Stimulated activated CD4-positive, alpha-beta T cell treated with anti-CD3 and anti-CD28 coated beads, Interleukin-12 subunit alpha, Interleukin-12 subunit beta, amount 100 ng/mL, for 4 hours (primary cell): ENCODE results near the gene CD44.

Source experiments
- DNase-seq: peaks from one replicate; pipeline ENCODE4 v3.0.0-alpha.2; 2020

The CD44 gene

DNA sequence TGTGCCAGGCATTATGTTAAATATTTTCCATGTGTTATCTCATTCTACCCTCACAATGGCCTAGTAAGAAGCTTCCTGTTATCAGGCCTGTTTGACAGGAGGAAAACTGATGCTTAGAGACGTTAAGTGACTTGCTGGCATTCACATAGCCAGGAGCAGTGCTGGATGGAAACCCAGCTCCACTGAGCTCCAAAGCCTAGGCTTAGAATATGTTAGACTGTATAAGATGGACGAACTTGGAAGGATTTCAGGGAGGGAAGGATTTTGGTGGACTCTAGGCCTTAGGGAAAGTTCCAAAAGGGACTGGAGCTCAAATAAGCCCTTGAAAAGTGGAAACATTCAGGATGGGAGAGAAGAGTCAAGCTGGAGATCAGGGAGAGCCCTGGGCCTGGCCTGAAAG is 2.1 kb downstream of the CD44 start:
- no peak for DNase-seq

DNA sequence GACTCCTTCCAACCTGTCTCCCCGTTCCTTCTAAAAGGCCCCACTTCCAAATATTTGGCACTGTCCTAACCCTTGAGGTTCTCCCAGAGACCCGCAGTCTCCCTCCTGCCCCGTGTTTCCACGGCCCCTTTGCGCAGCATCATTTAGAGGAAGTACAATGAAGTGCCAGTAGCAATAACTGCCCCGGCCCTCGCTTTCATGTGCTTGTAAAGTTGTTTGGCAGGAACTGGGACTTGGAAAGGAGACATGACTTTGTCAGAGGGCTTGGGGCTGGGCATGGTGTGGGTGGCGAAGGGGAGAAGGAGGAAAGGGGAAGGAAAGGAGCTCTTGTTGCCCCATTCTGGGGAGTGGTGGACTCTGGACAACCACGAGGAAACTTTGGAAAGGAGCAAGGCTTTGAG is 2.6 kb downstream of the CD44 start:
- DNase-seq: peak; percentile 22

DNA sequence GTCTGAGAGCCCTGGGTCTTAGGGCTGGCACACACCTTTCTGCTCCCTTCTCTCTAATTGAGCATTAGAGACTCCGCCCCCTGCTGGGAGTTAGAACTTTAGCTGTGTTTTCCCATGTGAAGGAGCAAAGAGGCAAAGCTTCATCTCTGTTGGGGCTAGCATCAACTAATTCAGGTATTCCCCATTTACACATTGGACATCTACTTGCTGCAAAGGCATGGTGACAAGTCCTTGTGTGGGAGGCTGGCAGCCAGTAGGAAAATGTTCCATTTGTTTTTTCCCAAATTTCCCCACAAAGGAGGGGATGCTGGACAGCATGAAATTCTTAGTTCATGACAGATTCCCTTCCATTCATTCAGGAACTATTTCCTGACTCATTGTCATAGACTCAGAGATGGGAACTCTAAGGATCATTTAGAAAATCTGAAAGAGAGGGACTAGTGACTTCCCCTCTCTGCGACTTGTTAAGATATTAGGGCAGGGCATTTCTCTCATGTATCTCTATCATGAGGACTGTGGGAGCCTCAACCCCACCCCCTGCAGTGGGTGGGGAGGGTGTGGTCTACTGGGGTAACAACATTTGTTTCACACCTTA is 3.6 kb downstream of the CD44 start:
- peak; percentile 31 for DNase-seq

DNA sequence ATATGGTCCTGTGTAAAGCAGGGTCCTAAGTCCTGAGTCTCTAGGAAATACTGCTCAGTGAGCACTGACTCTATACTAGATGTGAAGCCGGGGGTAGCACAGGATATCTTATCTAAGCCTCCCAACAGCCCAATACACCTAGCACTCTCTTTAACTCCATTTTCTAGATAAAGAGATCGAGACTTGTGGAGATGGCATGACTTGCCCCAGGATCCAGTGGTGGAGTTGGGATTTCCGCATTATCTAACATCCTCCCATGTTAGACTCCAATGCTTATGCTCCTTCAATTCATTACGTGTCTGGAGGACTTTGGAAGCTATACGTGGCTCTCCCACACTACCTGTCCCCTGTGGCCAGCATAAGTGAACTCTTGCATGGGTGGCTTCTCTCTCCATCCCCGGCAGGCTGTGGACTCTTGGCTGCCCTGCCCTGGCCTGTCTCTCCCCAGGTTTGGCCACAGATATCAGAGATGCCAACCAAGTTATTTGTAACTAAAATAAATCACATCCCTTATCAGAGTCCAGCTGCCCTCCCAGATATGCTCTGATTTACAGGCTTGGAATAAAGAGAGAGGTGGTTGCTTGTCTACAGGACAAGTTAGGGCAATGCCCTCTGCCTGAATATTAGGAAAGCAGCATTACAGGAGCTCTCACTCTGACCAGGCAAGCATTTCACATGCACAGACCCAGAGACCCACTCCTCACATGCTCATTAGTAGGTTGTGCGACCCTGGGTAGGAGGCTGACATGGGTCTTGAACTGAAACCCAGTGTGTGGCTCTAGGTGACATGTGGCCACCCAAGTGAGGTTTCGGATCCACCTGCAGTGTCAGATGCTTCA is 4.5 kb downstream of the CD44 start:
- DNase-seq: no peak

DNA sequence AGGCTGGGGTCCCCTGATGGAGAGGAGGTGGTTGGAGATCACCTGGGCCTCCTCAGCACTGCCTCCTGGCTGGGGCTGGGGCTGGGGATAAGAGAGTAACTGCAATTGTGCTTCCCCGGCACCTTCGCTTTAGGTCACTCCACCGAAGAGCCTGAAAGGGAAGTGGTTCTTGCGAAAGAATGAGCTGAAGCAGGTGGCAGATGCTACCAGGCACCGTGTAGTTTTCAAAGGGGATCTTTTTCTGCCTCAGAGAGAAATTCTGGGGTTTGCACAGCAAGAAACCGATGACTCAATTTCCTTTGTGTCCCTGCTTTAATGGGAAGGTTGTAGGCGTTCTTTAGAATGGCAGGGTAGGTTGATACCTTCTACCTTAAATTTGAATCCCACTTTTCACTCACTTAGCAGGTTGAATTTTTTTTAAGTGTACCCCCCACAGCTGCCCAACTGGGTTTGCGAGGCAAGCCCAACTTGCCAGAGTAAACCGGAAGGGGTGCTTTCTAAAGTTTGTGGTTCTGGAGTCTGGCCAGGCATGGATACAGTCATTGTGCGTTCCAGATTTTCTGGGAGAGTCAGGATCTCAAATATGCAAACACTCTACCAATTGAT is 5.3 kb downstream of the CD44 start:
- peak; percentile 52 for DNase-seq

DNA sequence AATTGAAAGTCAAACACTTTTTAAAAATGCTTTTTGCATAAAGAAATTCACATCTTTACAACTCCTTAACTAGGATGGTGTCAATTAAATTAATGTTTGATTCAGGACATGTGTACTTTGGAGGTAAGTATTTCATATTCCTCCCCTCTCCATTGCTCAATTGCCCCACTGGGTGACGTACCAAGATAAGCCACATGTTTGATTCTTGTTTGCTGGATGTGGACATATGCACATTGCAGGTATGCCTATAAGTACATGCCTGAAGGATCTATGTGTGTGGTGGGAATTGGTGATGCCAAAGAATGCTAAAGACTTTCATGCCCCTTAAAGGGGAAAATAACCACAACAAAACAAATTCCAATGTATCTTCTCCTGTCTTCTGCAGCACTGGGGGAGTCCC is 5.8 kb downstream of the CD44 start:
- no peak for DNase-seq

DNA sequence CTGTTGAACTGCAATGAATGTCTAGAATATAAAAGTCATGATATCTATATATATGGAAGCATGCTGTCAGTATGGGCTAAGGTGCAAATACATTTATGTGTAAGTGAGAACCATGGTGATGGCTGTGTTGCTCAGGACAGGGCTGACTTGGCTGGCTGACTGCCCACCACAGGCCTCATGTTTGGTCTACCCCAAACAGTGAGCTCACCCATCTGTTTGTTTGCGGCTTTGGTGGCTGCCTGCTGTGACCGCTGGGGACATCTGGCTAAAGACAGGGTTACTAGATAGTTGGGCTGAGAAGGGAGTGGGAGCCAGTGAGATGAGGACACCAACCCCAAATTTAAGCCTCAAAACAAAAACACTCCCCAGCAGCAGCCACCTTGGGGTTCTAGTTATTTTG is 6.3 kb downstream of the CD44 start:
- DNase-seq: no peak

DNA sequence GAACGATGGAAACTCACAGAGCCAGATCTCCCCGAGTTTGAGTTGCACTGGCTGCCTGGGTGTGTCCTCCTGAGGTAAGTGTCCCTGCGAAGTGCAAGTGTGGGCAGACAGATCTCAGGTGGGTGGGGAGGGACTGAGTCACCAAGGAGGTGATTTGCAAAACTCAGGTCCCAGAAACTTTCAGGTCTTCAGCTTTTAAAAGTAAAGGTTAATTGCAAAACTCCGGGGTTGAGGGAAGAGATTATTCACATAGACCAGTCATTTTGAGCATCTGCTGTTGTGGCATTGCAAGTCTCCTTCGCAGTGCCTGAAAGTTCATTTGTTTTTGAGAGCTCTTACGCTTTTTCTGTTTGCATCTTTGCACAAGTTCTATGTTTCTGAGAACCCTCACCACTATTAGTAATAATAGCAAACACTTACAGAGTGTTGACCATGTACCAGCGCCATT is 7.1 kb downstream of the CD44 start:
- peak; percentile 72 for DNase-seq

DNA sequence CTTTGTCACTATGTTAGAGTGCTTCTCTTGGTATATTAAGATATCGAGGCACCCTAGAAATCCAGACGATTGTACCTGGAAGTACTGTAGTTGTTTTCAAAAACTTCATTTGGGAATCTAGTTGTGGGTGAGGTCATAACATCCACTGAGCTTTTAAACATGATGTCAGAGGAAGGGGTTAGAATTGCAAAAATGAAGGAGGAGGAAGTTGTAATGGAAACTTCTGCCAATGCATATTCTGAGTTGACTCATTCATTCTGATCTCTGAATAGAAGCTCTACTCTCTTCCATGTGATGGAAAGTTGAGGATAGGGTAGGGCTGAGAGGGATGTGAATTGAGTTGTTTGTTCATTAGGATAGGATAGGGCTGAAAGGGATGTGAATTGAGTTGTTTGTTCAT is 7.7 kb downstream of the CD44 start:
- no peak for DNase-seq

DNA sequence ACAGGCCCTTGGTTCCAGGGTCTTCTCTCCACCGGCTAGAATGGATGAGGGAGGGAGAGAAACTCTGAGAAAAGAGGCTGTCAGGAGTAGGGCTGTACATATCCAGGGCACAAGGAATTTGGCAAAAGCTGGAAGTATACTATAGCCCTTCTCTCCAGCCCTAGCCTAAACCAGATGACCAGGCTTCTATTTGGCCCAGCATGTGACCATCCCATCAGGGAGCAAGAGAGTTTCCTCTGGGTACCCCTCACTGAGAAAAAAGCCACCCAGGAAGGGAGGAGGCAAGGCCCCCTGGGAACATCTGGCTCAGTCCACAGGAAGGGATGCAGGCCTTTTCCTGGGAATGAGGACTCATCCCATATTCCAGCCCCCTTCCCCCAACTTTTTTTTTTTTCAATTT is 8.3 kb downstream of the CD44 start:
- DNase-seq: no peak

DNA sequence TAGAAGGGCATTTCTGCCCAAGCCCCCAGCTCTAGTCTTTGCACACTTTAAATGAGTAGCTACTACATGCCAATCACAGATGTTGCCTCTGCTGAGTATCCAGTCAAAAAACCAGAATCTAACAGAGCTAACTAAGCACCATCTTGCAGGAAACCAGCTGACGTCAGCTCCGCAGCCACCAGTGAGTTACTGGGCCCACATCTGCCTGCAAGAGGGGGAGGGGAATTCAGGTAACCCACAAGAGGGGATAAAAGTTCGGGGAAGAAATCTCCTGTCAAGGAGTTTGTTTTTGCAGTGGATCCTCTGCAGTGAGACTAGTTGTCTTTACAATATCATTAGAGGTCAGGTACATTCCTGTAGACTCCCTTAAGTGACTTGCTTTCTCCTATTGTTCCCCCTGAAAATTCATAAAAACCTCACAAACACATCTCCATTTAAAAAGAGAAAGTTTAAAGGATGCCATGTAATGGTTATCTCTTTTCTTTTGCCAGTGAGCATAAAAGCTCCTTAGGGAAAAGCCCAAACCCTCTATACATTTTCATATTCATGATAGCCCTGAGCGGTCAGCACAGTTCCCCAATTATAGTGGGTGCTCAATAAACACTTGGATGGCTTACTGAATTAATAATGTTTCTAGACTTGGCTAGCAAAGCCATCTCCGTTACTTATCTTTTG is 9.3 kb downstream of the CD44 start:
- no peak for DNase-seq

DNA sequence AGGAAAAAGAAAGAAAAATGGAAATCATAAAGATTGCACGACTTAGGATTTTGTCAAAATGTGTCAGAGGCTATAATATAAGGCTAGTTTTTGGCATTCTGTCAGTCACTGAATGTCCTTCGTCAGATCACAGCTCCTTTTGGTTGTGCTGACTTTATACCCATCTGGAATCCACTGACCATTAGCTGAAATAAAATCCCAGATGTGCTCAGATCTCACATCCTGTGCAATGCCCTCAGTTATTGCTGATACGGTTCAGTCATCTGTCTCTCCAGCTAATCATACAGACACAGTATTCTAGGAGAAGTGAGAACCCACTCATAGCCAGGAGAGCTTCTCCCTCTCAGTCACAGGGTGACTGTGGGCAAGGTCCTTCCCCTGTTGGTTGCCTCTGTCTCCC is 11.5 kb downstream of the CD44 start:
- no peak for DNase-seq

DNA sequence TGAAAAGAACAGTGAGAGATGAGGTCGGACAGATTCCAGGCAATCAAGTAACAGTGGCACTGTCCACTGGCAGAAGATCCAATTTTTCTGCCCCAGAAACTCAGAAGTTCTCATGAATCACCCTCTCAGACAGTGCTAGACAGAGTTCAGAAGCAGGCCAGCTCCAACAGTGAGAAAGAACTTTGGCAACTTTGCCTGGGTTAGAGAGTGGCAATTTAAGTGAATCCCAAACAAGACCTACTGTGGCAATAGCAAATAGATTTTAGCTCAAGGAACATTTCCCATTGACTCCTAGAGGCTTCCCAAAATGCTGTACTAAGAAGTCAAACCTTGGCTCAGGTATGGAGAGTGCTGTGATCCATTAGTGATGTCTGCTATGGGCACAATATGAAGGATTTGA is 12.3 kb downstream of the CD44 start:
- no peak for DNase-seq

DNA sequence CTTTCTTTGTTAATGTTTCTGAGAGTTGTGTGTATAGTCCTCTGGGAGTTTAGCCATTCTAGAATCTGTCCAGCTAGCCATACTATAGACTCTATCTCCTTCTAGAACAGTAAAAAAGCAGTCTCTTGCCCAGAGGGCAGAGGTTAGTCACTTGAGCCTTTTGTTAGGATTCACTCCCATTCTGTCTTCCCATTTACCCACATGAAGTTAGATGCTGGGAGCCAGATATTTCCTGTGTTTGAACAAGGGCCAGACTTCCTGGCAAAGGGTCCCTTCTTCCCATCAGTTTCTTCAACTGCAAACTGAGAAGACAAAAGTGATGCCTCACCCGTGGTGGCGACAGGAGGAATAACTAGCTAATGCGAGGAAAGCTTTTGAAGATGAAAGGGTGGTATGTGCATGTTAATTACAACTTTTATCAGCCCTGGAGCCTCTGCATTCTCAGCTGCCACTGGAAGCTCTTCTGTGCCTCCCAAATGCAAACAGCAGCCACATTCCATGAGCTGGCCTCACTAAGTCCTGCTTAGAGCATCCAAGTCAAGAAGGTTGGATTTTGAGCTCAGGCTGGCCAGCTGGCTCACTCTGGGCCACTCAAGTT is 12.8 kb downstream of the CD44 start:
- no peak for DNase-seq

DNA sequence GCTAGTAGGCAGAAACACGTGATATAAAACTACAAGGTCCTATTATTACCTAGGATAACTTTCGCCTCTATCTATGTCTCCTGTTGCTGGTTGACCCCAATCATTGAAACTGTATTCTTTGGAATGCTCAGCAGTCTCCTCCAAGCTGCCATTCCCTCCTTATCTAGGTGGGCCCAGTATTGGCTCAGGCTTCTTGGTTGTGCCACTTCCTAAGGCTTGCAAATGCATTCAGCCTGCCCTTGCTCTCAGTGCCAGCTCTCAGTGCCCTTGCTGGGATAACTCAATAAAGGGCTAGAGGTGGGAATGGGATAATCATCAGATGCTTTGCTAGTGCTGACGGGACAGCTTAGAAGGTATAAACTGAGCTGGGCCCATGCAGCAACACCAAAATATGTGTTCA is 13.6 kb downstream of the CD44 start:
- no peak for DNase-seq

DNA sequence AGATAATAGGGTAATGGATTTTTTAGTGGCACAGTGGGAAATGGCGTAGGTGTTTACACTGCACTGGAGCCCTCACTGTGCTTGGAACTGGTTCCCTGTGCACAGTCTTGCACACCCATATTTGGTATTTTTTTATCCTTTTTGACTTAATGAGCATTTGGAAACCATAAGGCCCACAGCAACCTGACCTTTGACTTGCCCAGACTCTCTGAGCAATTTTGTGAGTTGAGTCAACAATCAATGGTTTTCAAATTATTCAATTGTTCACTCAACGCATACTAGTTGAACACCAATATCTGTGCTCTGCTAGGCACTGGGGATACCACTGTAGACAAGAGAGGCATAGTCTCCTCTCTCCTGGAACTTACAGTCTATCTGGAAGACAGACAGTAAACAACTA is 14.3 kb downstream of the CD44 start:
- DNase-seq: no peak

DNA sequence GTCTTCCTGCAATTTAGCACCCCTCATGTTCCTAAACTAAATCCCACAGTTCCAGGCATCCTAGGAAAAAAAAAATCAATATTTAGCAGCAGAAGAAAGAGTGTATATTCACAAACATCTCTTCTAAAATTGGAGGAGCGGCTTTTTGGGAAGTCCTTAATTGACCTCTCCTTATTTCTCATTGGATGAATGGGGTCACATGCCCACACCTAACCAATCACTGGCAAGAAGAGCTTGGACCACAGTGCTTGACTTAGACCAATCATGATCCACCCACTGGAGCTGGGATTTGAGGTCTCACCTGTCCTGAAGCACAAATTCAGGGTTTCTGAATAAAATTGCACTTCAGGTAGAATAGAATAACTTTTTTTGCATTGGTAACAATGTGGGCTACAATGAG is 16.0 kb downstream of the CD44 start:
- no peak for DNase-seq

DNA sequence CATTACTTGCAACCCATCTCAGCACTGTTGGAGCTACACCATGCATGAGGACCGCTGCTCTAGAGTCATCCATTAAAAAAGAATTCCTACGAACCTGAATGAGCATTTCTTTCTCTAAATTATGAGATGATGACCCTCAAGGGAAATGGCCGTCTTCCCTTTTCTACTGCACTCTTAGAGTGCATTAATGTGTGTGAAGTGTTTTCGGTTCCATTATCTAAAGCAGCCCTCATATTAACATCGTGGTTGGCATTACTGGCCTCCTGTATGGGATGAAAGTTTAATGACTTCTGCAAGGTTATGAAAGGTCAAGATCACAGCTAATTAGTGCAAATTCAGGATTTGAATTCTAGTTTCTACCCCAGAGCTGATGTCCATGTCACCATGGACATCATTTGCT is 16.7 kb downstream of the CD44 start:
- no peak for DNase-seq

DNA sequence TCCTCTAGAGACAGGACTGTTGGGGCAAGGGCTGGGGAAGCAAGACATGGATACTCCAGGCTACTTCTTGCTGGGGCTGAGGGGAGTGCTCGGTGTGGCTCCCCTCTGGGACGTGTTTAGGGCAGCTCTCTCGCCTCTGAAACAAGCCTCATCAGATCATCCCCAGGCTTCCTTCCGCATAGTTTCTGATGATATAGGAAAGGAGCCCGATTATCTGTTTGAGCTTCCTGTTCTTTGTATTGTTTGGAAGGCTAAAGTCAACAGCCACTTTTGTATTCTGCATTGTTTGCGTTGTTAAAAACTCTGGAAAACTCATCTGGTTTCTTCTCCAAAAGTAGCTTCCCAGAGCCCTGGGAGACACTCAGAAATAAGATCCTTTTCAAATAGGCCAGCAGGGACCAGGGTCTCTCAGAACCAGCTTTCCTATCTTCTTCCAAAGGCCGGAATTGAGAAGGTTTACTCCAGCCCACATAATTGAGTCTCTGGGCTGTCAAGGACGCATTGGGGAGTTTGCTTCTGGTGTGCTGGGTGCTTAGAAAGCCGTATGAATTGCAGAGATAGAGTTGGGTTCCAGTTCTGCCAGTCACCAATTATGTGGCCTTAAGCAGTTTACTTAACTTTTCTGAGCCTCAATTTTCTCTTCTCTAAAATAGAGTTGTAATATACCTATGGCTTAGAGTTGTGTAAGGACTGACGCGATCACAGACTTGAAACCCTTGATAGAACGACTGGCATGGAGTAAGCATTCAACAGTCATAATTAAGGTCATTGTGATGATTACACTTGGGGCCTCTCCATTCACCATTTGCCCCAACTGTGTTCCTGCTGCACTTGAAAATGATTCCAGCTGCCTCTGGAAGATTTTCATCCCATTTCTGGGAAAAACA is 19.1 kb downstream of the CD44 start:
- no peak for DNase-seq

DNA sequence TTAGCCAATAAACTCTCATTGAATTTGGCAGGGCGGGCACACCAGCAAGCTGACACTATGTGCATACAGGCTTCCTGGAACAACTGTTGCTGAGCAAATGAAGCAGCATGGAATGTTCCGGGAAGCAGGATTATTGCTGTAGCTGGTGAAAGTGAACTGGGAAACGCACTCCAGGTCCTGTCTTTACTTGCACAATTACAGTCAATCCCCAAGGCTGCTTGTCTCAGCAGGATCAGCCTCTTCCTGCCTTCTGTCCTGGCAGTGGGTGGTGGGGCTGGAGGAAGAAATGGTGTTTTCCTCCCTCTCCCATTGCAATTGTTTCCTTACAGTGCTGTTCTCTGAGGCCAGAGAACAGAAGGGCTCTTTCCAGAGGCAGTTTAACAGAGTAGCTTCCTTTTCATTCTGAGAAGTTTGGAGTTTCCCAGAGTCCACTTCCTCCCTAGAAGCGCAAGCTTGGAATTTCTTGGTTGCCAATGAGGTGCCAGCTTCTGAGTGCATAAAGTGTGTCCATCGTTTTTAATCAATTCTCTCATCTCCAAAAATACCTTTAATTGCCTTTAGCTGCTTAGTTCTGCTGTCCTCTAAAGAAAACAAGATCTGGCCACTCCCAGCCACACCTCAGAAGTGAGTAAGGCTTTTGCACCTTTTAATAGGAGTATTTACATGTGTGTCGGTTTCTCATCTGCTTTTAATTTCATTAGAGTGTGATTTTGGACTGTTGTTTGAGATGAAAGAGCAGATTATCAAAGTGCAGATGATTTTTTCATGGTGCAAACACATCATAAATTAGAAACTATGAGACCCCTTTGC is 19.9 kb downstream of the CD44 start:
- DNase-seq: no peak

DNA sequence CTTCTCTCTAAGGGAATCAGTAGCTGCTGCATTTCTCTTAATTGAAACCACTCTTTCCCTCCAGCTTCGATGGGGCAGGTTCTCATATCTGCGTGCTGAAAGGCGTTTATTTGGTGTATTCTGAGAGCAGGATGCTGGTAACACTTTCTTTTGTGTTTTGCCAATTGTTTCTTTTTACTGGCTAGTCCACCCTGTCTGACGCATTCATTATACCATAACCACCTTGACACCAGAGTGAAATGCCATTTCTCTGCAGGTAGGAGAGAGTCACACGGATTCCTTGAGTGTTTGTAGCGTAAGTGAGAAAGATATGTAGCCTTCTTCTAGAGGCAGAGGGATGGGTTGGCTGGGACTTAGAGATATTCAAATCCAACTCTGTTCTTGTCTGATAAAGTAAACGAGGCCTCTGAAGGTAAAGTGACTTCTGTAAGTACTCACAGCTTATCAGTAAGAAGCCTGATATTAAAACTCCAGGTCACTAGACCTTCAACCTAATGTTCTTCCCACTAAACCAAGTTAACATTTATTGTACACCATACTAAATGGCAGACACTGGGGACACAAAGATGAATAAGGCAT is 21.4 kb downstream of the CD44 start:
- DNase-seq: no peak
